Left renal pelvis (tissue), 4 donors: ENCODE measurements around the gene OR1E1. TPM values are rescaled to one million over a fixed set of nuclear protein-coding genes. Genes with fewer than 3 reads are reported as not detected.

Source experiments
- polyA plus RNA-seq, 4 donors: library from polyadenylated mRNA; unstranded; fragments of 120-200 nt; gene quantifications; one replicate each; pipeline ENCODE4 v1.2.1, GENCODE V29; 2013; ENCODE audit not compliant: insufficient read length in 4 of 4

Gene OR1E1
- polyA plus RNA-seq, 4 donors, result not detected

Other genes with a start within 250 kb of the OR1E1 start
- not detected for gene OR1A2, start 200.9 kb downstream of the OR1E1 start, polyA plus RNA-seq
- gene OR1A1, start 190.7 kb downstream of the OR1E1 start, polyA plus RNA-seq, result under 1 TPM in 3 of 4 donors, not detected in 1; 0.04 to 0.07 (median 0.05) TPM
- gene OR3A1, start 100.0 kb downstream of the OR1E1 start, polyA plus RNA-seq, result under 1 TPM in 2 of 4 donors, not detected in 2; 0.12 TPM
- under 1 TPM; 0.14 to 0.68 (median 0.43) TPM for gene OR3A2, start 12.1 kb downstream of the OR1E1 start, polyA plus RNA-seq
- under 1 TPM in 2 of 4 donors, not detected in 2; 0.15 to 0.17 TPM for gene OR3A3, start 13.0 kb upstream of the OR1E1 start, polyA plus RNA-seq
- gene OR1E2, start 35.4 kb upstream of the OR1E1 start, polyA plus RNA-seq, result not detected
- gene SPATA22, start 73.4 kb upstream of the OR1E1 start, polyA plus RNA-seq, result under 1 TPM; 0.39 to 0.82 (median 0.51) TPM
- gene ASPA, start 77.6 kb upstream of the OR1E1 start, polyA plus RNA-seq, result 10 to 100 TPM; 10.5 to 30.2 (median 27.7) TPM
- 1 to 10 TPM in 3 of 4 donors, under 1 TPM in 1; 0.96 to 2.3 (median 1.5) TPM for gene TRPV3, start 159.4 kb upstream of the OR1E1 start, polyA plus RNA-seq
- gene TRPV1, start 211.0 kb upstream of the OR1E1 start, polyA plus RNA-seq, result 10 to 100 TPM in 1 of 4 donors, 1 to 10 TPM in 3; 5.8 to 13.0 (median 7.0) TPM
- 10 to 100 TPM in 3 of 4 donors, 1 to 10 TPM in 1; 9.6 to 17.3 (median 14.7) TPM for gene SHPK, start 237.8 kb upstream of the OR1E1 start, polyA plus RNA-seq
- 10 to 100 TPM; 11.0 to 23.2 (median 20.3) TPM for gene CTNS, start 238.3 kb upstream of the OR1E1 start, polyA plus RNA-seq